NB4 (cell line): Measurements from ENCODE around the gene TTC13.

Experiments
- CTCF ChIP-seq: IDR thresholded peaks from one replicate; pipeline ENCODE4 v1.5.1; 2012; ENCODE audit warnings: low read depth, low read length
- MYC ChIP-seq: IDR thresholded peaks from 2 replicates; pipeline ENCODE4 v1.6.1; 2011; ENCODE audit warnings: low read depth, low read length
- POLR2A ChIP-seq: IDR thresholded peaks from 2 replicates; pipeline ENCODE4 v1.6.1; 2011; ENCODE audit warnings: mild to moderate bottlenecking; ENCODE audit not compliant: insufficient read length; ENCODE audit errors: extremely low read depth

GRCh38 chr1:230994860-230995259, 16.2 kb upstream of the TTC13 start:
- TF ChIP-seq POLR2A, result no peak
- TF ChIP-seq CTCF, result no peak
- TF ChIP-seq MYC, result no peak
